Measurements from ENCODE around the gene C16orf78.

GRCh38 chr16:49337814-49338350 is 35.7 kb upstream of the C16orf78 start:
- TF ChIP-seq CTCF (IDR thresholded peaks at IDR 0.05) (no peak), POLR2A (IDR thresholded peaks at IDR 0.05) (no peak), POLR2AphosphoS5 (IDR thresholded peaks at IDR 0.05; ENCODE audit: insufficient read depth in 1 of 2, low read depth in 1 of 2) (no peak)

Measured in vagina (tissue), 2 donors.